Esophagus muscularis mucosa (tissue), 4 donors: ENCODE results near the gene FOXN1.

ENCODE experiments used
- CTCF ChIP-seq, 3 experiments: fragments of 200-600 bp in 2 of 3; fragments of 450-650 bp in 1 of 3; sonication (generic) in 2 of 3; IDR thresholded peaks; one replicate each; pipeline ENCODE4 v1.5.1; 2017 to 2019; ENCODE audit warnings: antibody characterized with exemption in 3 of 3, mild to moderate bottlenecking in 2 of 3, moderate library complexity in 1 of 3
- EP300 ChIP-seq: sonication (generic); formaldehyde crosslinking; IDR thresholded peaks from one replicate; pipeline ENCODE4 v1.6.1; 2017; ENCODE audit warnings: antibody characterized with exemption
- POLR2A ChIP-seq: fragments of 450-650 bp; IDR thresholded peaks from one replicate; pipeline ENCODE4 v1.6.1; 2017; ENCODE audit warnings: antibody characterized with exemption, moderate library complexity, mild to moderate bottlenecking, low read depth
- POLR2AphosphoS5 ChIP-seq, 2 donors: sonication (generic); formaldehyde crosslinking; IDR thresholded peaks; one replicate each; pipeline ENCODE4 v1.6.1; 2017; ENCODE audit warnings: antibody characterized with exemption in 2 of 2

- TF ChIP-seq POLR2AphosphoS5 (IDR thresholded peaks at IDR 0.05) (no peak), CTCF (IDR thresholded peaks at IDR 0.05) (no peak), EP300 (no peak), POLR2A (no peak)
Measured at GRCh38 chr17:28523186-28523585, 17.0 kb downstream of the FOXN1 start.
